Astrocyte (in vitro differentiated cells and primary cell): ENCODE data around the gene FSIP1.

Source experiments
- CTCF ChIP-seq: IDR thresholded peaks from 2 replicates; pipeline ENCODE4 v1.5.1; 2011; ENCODE audit warnings: low read depth, mild to moderate bottlenecking, inconsistent platforms, low read length, moderate library complexity; ENCODE audit not compliant: insufficient read depth
- EZH2 ChIP-seq: IDR thresholded peaks from 2 replicates; pipeline ENCODE4 v1.6.1; 2012; ENCODE audit warnings: mild to moderate bottlenecking, low read length, inconsistent platforms; ENCODE audit not compliant: insufficient read depth

DNA sequence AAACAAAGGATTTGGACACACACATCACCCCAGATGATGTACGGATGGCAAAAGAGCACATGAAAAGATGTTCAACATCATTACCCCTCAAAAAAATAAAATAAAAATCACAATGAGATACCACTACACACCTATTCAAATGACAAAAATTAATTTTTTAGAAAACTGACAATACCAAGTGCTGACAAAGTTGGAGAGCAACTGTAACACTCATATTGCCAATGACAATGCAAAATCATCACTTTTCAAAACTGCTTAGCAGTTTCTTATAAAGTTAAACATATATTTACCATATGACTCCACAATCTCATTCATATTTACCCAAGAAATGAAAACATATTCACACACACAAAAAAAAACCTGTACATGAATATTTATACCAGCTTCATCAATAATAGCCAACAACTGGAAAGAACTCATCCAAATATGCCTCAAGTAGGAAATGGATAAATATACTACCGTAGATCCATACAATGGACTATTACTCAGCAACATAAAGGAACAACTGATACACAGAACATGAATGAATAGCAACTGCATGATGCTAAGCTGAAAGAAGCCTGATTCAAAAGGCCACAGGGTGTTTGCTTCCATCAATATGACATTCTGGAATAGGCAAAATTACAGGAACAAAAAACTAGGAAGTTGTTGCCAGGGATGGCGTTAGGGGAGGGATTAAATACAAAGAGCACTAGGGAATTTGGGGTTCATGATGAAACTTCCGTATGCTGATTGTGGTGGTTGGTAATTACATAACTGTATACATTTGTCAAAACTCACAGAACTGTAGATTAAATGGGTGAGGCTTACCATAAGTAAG is 1.3 kb downstream of the FSIP1 start:
- TF ChIP-seq EZH2 (no peak), CTCF (no peak)
